NB4 (cell line): ENCODE results near the gene NPIPB5.
"Not testable (repeated sequence)": the region's sequence is repeated elsewhere in the genome, so short reads cannot be mapped to it uniquely, and the experiment has no call there.

Experiments used
- DNase-seq: peaks from one replicate; pipeline ENCODE4 v3.0.0; 2010; ENCODE audit warnings: low read depth
- H3K4me3 ChIP-seq: one replicate; pipeline ENCODE4 v1.5.1; 2011; ENCODE audit warnings: mild to moderate bottlenecking, low read depth, low read length, moderate library complexity

The NPIPB5 gene

GRCh38 chr16:22510591-22510990, at the start of gene NPIPB5:
NPIPB5 (plus strand) TSS chr16:22510891; CDS start chr16:22513802, 2,911 bp downstream.
- H3K4me3 ChIP-seq, DNase-seq: not testable (repeated sequence)

DNA sequence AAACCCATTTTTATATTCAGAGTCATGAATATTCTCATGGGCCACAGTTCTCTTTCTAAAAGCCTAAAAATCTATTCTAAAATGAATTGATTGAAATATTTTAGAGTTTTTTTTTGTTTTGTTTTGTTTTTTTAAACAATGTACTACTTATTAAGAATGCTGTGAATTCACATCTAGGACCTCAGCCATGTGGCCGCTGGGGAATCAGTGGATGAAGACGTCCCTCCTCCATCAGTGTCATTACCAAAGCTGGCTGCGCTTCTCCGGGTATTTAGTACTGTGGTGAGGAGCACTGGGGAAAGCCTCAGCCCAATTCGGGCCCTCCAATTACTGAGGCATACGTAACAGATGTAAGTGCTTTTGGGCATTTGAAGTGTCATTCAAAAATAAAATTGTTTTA, 41.8 kb upstream of the NPIPB5 start:
- DNase-seq, H3K4me3 ChIP-seq: not testable (repeated sequence)

DNA sequence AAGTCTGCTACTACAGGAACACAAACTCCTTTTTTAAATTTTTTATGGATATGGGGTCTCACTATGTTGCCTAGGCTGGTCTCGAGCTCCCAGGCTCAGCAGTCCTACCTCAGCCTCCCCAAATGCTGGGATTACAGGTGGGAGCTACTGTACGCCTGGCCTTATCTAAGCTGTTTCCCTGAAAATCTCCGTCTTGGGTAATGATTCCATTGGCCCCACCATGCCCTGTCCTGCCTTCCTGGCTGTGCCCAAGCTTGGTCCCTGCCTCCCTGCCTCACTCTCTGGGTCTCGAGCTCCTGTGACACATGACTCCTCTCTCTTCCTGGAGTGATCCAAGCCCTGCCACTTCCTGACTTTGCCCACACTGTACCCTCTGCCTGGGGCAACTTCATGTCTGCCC, 27.3 kb downstream of the NPIPB5 start:
- H3K4me3 ChIP-seq, DNase-seq: not testable (repeated sequence)

GRCh38 chr16:22544809-22545208, 34.1 kb downstream of the NPIPB5 start:
- not testable (repeated sequence) for H3K4me3 ChIP-seq, DNase-seq

GRCh38 chr16:22546630-22547029, 35.9 kb downstream of the NPIPB5 start:
- not testable (repeated sequence) for DNase-seq, H3K4me3 ChIP-seq

DNA sequence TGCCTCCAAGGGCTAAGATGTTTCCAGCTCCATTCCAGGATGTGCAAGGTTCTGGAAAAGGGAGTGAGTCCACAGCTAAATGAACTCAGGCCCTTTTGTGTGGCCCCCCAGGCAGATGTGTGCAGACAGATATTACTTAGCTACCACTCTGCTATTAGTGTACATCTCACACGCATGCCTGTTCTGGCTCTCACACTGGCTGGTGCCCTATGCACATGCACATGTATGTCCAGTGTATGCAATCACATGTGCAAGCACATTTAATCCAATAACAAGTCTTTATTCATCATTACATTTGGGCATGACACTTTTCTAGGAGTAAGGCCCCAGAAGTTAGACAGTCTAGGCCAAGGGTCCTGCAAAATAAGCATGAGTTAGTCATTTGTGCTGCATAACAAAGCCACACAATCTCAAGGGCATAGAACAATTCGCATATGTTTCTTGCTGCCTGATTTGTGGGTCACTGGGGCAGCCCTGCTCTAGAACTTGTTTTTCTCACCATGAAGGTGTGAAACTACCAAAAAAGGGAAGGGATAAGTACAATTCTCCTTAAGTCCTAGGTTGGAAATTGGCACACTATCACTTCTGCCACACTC, 36.6 kb downstream of the NPIPB5 start:
- H3K4me3 ChIP-seq, DNase-seq: not testable (repeated sequence)

DNA sequence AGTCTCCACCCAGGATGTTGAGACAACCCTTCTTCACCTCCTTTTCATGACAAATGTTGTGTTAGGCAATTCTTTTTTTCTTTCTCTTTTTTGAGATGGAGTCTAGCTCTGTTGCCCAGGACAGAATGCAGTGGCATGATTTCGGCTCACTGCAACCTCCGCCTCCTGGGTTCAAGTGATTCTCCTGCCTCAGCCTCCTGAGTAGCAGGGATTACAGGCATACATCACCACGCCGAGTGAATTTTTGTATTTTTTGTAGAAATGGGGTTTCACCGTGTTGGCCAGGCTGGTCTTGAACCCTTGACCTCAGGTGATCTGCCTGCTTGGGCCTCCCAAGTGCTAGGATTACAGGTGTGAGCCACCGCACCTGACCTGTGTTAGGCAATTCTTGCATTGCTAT, 39.2 kb downstream of the NPIPB5 start:
- DNase-seq, H3K4me3 ChIP-seq: not testable (repeated sequence)

DNA sequence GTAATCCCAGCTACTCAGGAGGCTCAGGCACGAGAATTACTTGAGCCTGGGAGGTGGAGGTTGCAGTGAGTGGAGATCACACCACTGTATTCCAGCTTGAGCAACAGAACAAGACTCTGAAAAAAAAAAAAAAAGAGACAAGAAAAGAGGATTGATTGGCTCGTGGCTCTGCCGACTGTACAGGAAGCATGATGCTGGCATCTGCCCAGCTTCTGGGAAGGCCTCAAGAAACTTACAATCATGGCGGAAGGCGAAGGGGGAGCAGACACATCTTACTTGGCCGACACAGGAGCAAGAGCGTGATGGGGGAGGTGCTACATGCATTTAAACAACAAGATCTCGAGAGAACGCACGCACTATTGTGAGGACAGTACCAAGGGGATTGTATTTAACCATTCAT, 40.5 kb downstream of the NPIPB5 start:
- not testable (repeated sequence) for H3K4me3 ChIP-seq, DNase-seq

- not testable (repeated sequence) for DNase-seq, H3K4me3 ChIP-seq
These were observed 41.0 kb downstream of the NPIPB5 start for GRCh38 chr16:22551651-22552050.

DNA sequence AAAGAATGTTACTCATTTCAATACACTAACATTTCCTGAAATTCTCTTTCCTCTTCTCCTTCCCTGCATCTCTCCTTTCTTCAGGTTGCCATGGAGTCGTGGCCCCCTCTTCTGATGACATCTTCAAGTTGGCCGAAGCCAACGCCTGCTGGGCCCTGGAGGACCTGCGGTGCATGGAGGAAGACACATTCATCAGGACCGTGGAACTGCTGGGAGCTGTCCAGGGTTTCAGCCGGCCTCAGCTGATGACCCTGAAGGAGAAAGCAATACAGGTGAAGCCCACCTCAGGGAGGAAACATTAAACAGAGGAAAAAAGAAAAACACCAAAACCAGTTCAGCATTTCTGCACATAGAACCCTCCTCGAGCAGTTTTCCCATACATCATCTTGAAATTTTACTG, 46.1 kb downstream of the NPIPB5 start:
- not testable (repeated sequence) for DNase-seq, H3K4me3 ChIP-seq
